SH-SY5Y (cell line): ENCODE measurements around the gene STX10.

Experiments
- GATA2 ChIP-seq: IDR thresholded peaks from 2 replicates; pipeline ENCODE4 v1.6.1; 2011; ENCODE audit warnings: mild to moderate bottlenecking, low read depth, low read length
- GATA3 ChIP-seq: IDR thresholded peaks from 2 replicates; pipeline ENCODE4 v1.6.1; 2011; ENCODE audit warnings: low read depth, mild to moderate bottlenecking, low read length, moderate library complexity

DNA sequence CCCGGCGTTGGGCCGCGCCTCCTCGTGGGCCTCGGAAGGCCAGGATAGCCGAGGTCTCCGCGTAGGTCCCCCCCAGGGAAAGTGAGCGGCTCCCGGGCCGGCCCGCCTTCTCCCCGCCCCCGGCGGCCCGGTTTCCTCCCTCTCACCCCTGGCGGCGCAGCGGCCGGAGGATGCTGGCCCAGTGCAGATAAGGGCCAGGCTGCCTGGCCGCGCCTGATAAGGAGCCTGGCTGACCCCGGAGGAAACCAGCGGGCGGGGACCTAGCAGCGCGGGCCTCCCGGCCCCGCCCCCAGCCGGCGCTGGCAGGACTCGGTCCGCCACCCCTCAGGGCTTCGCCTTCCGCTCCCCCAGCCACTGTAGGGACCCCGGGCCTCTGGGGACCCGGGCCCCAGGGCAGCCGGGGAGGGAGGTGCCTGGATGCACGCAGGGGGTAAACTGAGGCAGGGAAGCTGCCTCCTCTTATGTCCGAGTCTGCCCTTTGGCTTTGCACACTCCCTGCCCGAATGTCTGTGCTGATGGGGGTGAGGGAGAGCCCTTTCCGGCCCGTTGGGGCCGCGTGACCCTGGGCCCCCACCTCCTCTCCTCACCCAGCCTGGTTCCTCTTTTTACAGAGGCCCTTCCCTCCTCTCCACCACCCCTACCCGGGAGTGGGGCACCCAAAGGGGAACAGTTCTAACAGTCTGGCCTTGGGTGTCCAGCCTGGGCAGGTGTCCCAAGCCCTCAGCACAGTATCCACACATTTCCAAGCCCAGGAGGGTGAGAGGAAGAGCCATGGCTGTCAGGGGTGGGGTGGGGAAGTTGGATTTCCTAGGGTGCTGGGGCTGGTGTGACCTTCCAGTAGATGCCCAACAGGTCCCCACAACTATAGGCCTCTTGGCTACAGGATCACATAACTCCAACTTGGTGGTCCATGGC lies 47.3 kb downstream of the STX10 start, which contains the start of gene LYL1:
- TF ChIP-seq GATA2 = peak; percentile 94
- no peak for TF ChIP-seq GATA3
